ENCODE data around the gene SEMA4D. TPM values are rescaled to one million over a fixed set of nuclear protein-coding genes. Genes with fewer than 3 reads are reported as not detected.

SEMA4D gene
- 4.8 and 6.3 TPM in 2 replicates for total RNA-seq (2014; rRNA removed; shearing (Covaris generic))

- peak; percentile 76 for DNase-seq (ENCODE audit: low spot score)
Observed at GRCh38 chr9:89497978-89498851, at the start of gene SEMA4D. SEMA4D (minus strand) TSS chr9:89498113; CDS start chr9:89405456, 92,657 bp downstream.

- DNase-seq (ENCODE audit: low spot score) = no peak
Observed at GRCh38 chr9:89547000-89547399, 49.1 kb upstream of the SEMA4D start.

- DNase-seq (ENCODE audit: low spot score) = no peak
Observed at GRCh38 chr9:89544279-89544661, 46.4 kb upstream of the SEMA4D start.

DNA sequence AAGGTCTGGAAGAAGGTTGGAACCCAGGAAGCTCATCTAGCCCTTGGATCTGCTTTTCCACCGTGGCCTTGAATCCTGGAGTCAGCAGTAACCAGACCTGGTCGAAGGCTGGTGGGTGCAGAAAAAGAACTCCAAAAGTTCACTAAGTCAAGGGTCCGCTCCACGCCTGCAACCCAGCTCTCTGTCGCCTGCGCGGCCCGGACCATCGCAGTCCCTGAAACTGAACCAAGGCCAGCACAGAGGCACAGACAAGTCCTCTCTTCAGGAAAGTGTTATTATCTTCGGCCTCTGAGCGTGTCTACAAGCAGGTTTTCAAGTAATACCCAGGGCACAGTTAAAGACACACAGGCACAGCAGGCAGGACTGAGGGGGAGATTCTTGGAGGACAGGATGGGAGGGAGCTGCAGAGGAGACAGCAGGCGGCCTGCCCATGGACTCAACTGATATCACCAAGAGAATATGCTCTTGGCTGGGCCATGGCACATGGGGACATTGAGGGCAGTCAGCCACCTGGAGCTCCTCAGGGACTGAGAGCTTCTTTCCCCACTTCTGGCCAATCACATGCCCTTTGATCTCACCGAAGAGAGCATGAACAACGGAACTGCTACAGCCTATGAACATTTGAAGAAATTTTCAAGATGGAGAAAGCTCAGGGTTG lies 45.8 kb upstream of the SEMA4D start:
- DNase-seq (ENCODE audit: low spot score) = no peak

- DNase-seq (ENCODE audit: low spot score) = no peak
Observed at GRCh38 chr9:89543111-89543510, 45.2 kb upstream of the SEMA4D start.

DNA sequence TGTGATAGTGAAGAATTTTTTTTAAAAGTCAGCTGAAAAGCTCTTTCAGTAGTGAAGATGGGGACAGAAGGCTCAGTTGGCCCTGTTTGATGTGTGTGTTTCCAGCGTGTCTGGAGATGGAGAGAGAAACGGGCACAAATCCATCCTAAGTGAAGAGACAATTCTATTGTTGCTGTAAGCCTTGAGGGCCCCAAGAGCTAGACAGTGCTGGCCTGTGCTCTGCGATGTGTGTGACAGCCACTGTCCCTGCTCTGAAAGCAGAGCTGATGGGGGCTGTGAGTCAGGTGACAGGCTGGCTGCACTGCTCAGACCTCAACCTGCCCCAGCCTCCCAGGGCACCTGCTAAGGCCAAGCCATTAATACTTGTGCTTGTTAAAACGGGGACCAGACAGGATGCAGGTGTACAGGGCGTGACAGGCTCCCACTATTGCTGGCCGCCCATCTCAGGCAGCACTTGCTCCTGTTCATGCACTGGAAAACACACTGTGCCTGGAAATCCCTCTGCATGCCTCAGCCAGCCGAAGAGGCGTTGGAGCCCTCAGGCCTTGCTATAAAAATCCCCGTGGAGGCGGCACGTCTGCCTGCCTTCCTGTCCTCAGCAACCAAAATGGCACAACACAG lies 44.6 kb upstream of the SEMA4D start:
- DNase-seq (ENCODE audit: low spot score) = no peak

DNA sequence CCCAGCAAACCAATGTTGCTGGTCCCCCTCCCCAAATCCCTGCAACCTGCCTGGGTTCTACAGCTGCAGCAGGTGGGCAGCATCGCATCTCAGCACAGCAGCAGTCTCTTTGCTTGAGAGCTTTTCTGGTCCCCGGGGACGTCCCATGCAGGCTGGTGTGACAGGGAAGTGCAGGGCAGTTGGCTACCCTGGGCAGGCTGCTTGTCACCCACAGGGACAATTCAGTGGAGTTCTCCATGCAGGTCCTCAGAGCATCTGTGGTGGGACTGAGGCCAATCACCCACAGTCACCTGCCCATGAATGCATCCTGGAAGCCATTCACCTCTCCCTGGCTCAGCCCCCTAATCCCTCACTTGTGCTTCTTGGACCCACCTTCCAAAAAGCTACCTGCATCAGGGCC lies 43.9 kb upstream of the SEMA4D start:
- DNase-seq (ENCODE audit: low spot score) = no peak

DNA sequence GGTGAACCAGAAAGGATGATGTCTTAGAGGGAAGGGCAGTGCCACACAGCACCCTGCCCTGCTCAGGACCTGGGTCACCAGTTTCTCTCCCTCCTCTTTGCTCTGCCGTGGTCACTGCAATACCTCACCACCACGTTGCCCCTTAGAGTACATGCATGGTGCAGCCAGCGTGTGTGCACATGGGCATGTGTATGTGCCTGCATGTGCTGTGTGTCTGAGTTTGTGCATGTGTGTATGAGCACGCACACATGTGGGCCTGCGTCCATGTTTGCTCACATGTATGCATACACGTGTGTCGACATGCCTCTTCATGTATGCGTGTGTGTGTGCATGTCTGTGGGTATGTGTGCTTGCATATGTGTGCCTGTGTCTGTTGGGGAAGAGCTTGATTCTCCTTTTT lies 41.5 kb upstream of the SEMA4D start:
- DNase-seq (ENCODE audit: low spot score) = no peak

DNA sequence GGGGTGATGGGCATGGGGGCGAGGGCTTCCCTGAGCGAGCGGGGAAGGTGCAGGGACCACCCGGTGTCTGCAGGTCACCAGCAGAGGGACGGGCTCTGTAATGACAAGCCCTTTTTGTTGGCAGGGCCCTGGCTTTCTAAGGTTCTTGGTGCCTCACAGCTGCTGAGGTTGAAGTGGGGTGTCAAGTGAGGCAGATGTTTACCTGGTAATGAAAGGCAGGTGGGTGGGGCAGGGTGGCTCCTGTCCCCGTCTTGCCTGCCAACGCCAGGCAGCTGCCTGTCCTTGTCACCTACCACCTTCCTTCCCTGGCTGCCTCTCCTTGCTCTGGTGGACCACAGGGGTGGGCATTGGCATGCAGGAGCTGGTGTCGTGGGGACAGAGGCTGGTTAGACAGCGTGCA lies 41.0 kb upstream of the SEMA4D start:
- DNase-seq (ENCODE audit: low spot score) = no peak

- no peak for DNase-seq (ENCODE audit: low spot score)
Observed at GRCh38 chr9:89537166-89537565, 39.3 kb upstream of the SEMA4D start.

- DNase-seq (ENCODE audit: low spot score) = no peak
Observed at GRCh38 chr9:89536600-89536999, 38.7 kb upstream of the SEMA4D start.

DNA sequence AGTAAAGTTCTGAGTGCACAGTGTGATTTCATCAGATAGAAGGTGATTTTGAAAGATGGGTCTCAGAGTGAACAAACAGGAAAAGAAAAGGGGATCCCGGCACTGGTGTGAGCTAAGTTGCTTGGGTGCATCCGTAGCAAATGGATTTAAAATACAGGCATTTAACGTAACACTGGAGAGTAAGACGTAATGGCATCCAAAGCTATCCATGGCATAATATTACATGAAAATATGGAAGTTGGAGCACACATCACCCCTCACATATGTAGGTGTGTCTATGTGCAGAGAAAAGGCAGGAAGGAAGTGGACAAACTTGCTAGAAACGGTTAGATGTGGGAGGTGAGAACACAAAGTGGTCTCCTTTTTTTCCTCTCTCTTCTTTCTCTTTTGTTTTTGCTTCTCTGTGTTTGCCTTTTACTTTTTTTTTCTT lies 38.2 kb upstream of the SEMA4D start:
- no peak for DNase-seq (ENCODE audit: low spot score)

DNA sequence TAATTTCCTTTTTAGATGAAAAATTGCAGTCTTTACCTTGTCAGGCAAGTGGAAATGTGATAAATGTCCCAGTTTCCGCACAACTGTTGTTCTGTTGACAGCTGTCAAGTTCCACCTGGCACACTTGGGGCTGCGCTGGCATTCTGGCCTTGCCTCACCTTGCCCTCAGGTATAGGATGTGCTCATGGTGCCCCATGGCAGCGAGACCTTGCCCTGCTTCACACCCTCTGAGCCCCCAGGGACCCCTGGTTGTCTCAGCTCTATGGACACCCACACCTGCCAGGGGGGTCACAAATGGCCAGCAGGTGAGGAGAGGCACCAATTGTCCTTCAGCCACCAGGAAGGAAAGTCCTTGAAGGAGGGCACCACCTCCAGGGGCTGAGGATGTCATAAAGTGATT lies 37.5 kb upstream of the SEMA4D start:
- DNase-seq (ENCODE audit: low spot score) = no peak

DNA sequence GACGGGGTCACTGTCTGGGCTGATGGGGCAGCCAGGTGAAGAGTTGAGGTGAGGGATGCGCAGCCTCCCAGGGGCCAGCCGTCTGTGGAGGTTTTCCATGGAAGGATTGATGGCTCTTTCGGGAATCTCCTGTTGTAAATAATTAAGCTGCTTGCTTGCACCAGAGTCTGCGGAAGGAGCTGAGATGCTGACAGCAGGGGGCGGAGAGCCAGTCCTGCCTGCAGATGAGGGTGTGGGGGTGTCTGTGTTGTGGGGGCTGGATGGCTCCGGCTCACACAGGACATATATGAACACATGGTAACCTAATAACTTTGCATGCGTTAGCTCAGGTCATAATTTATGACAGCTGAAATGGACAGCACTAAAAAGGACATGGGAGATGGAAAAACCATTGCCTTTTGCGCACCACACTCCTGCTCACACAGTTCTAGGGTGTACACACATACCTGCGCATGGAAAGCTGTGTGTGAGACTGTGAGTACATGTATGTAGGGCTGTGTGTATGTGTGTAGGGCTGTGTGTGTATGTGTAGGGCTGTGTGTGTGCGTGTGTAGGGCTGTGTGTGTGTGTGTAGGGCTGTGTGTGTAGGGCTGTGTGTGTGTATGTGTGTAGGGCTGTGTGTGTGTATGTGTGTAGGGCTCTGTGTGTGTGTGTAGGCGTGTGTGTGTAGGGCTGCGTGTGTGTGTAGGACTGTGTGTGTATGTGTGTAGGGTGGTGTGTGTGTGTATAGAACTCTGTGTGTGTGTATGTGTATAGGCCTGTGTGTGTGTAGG lies 36.8 kb upstream of the SEMA4D start:
- DNase-seq (ENCODE audit: low spot score) = no peak

DNA sequence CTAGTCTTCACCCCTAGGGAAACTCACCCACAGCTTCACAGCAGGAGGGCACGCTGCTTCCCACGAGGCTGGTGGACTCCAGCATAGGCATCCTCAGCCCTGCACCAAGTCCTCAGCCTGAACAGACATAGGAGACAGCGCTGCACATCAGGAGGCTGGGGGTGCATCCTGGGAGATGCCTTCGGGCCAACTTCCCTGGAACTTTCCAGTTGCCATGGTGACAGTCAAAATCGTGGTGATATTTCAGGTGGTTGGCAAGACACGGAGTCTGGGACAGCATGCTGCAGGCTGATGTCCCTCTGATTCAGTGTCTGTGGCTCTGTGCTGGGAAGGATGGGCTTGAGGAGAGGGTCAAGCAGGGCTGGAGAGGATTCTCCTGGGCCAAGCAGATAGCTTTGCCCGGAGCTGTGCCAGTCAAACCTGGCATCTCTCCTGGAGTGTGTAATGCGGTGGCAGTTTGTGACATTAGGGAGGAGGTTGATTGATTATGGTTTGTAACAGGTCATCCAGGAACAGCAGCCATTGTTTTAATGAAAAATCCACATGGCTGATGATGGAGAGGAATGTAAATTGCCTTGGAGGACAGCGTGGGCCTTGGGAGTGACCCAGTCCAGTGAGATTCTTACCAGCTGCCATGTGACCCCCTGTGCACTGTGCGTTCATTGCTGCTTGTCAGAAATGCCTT lies 35.6 kb upstream of the SEMA4D start:
- DNase-seq (ENCODE audit: low spot score) = no peak

DNA sequence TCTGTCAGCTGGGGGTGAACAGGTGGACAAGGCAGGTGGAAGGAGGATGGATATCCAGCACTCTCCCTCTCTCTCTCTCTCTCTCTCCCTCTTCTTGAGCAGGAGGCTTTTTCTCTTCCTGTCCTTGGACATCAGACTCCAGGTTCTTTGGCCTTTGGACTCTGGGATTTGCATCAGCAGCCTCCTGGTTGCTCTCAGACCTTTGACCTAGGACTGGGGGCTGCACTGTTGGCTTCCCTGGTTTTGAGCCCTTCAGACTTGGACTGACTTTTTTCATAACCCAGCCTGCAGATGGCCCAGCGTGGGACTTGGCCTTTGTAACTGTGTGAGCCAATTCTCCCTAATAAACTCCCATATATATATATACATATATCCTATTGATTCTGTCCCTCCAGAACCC lies 35.0 kb upstream of the SEMA4D start:
- DNase-seq (ENCODE audit: low spot score) = no peak

- no peak for DNase-seq (ENCODE audit: low spot score)
Observed at GRCh38 chr9:89532478-89532877, 34.6 kb upstream of the SEMA4D start.

DNA sequence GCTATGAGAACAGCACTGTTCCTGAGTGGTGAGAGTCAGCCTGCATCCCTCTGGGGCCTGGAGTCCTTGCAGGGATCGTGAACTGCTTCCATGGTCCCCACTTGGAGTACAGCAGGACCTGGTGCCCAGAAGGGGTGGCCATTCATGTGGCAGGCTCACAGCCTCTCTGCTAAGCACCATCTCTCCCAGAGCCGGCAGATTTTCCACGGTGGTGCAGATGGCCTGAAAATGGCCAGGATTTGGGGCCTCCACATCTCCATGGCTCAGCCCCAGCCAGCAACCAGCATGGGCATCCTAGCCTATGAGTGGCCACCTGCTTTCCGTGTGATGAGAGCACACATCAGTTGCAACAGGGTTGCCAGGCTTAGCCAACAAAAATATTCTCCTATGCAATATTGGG lies 33.9 kb upstream of the SEMA4D start:
- DNase-seq (ENCODE audit: low spot score) = no peak

- no peak for DNase-seq (ENCODE audit: low spot score)
Observed at GRCh38 chr9:89530726-89531125, 32.8 kb upstream of the SEMA4D start.

GRCh38 chr9:89529243-89530035 lies 31.5 kb upstream of the SEMA4D start:
- no peak for DNase-seq (ENCODE audit: low spot score)

GRCh38 chr9:89528540-89528939 lies 30.6 kb upstream of the SEMA4D start:
- DNase-seq (ENCODE audit: low spot score) = no peak

All from H4 (cell line).